DOHH2 (cell line): Measurements from ENCODE around the gene PTPRN2.

Experiments
- H3F3A ChIP-seq: fragments of 200-600 bp; sonication (generic), shearing (Covaris generic); 2 replicates; pipeline ENCODE4 v1.6.0; 2016; ENCODE audit warnings: antibody characterized with exemption, mild to moderate bottlenecking; ENCODE audit not compliant: control insufficient read depth, insufficient read depth
- H3K27ac ChIP-seq: fragments of 200-600 bp; sonication (generic); 2 replicates; pipeline ENCODE4 v1.5.1; 2014; ENCODE audit warnings: low read depth, mild to moderate bottlenecking, low read length, moderate library complexity
- H3K27me3 ChIP-seq: fragments of 200-600 bp; sonication (generic); 2 replicates; pipeline ENCODE4 v1.6.1; 2014; ENCODE audit warnings: mild to moderate bottlenecking, low read length, mixed read lengths; ENCODE audit not compliant: control insufficient read depth
- H3K36me3 ChIP-seq: fragments of 200-600 bp; sonication (generic); 2 replicates; pipeline ENCODE4 v1.6.1; 2014; ENCODE audit warnings: mild to moderate bottlenecking, low read length, moderate library complexity, mixed read lengths; ENCODE audit not compliant: control insufficient read depth
- H3K4me1 ChIP-seq: fragments of 200-600 bp; sonication (generic); 2 replicates; pipeline ENCODE4 v1.6.1; 2014; ENCODE audit warnings: mild to moderate bottlenecking, low read length, mixed read lengths; ENCODE audit not compliant: control insufficient read depth
- H3K4me2 ChIP-seq: fragments of 200-600 bp; sonication (generic); 2 replicates; pipeline ENCODE4 v1.6.0; 2014; ENCODE audit warnings: mild to moderate bottlenecking, low read length, moderate library complexity
- H3K4me3 ChIP-seq: fragments of 200-600 bp; sonication (generic); 2 replicates; pipeline ENCODE4 v1.5.1; 2014; ENCODE audit warnings: mild to moderate bottlenecking, low read length, mixed read lengths
- H3K79me2 ChIP-seq: fragments of 200-600 bp; sonication (generic); 2 replicates; pipeline ENCODE4 v1.6.1; 2014; ENCODE audit warnings: mild to moderate bottlenecking, low read length, mixed read lengths; ENCODE audit not compliant: control insufficient read depth
- H3K9me2 ChIP-seq: fragments of 200-600 bp; sonication (generic); replicated peaks from 2 replicates; pipeline ENCODE4 v1.6.1; 2014; ENCODE audit warnings: mild to moderate bottlenecking, low read length, mixed read lengths; ENCODE audit not compliant: control insufficient read depth
- H3K9me3 ChIP-seq: fragments of 200-600 bp; sonication (generic); 2 replicates; pipeline ENCODE4 v1.6.1; 2014; ENCODE audit warnings: antibody characterized with exemption, low read length, mixed read lengths; ENCODE audit not compliant: control insufficient read depth, insufficient read depth
- H4K20me1 ChIP-seq: fragments of 200-600 bp; sonication (generic); 2 replicates; pipeline ENCODE4 v1.6.0; 2014; ENCODE audit warnings: low read depth, mild to moderate bottlenecking, antibody characterized with exemption, low read length, moderate library complexity; ENCODE audit not compliant: control insufficient read depth, insufficient read depth
- EZH2phosphoT487 ChIP-seq: fragments of 200-600 bp; sonication (generic); IDR thresholded peaks from 2 replicates; pipeline ENCODE4 v1.6.1; 2017; ENCODE audit warnings: borderline replicate concordance, mild to moderate bottlenecking, antibody characterized with exemption, low read length, moderate library complexity, mixed read lengths
- TF ChIP-seq, protein P1 (sequence below): fragments of 200-600 bp; sonication (generic); IDR thresholded peaks from one replicate; pipeline ENCODE4 v1.5.1; 2014; ENCODE audit warnings: antibody characterized with exemption, mild to moderate bottlenecking, low read depth, low read length; ENCODE audit not compliant: poor library complexity, severe bottlenecking

PTPRN2 gene

GRCh38 chr7:157544980-157545680, 1042.5 kb downstream of the PTPRN2 start:
- no peaks in the 10 kb centered on the region for H3K27me3 ChIP-seq
- no peaks in the 10 kb centered on the region for H4K20me1 ChIP-seq
- 0 out of 2 replicates have a peak, but pooled peaks cover 6% of the 10 kb centered on the region for H3K9me3 ChIP-seq
- no peaks in the 10 kb centered on the region for H3K9me2 ChIP-seq
- H3K27ac ChIP-seq, result no peak overlapping the region
- no peak overlapping the region for H3K4me3 ChIP-seq
- no peaks in the 10 kb centered on the region for H3K79me2 ChIP-seq
- no peaks in the 10 kb centered on the region for H3K4me1 ChIP-seq
- H3K4me2 ChIP-seq, result no peak overlapping the region
- H3F3A ChIP-seq, result no peaks in the 10 kb centered on the region
- no peak for TF ChIP-seq EZH2phosphoT487
- TF ChIP-seq, protein P1, sequence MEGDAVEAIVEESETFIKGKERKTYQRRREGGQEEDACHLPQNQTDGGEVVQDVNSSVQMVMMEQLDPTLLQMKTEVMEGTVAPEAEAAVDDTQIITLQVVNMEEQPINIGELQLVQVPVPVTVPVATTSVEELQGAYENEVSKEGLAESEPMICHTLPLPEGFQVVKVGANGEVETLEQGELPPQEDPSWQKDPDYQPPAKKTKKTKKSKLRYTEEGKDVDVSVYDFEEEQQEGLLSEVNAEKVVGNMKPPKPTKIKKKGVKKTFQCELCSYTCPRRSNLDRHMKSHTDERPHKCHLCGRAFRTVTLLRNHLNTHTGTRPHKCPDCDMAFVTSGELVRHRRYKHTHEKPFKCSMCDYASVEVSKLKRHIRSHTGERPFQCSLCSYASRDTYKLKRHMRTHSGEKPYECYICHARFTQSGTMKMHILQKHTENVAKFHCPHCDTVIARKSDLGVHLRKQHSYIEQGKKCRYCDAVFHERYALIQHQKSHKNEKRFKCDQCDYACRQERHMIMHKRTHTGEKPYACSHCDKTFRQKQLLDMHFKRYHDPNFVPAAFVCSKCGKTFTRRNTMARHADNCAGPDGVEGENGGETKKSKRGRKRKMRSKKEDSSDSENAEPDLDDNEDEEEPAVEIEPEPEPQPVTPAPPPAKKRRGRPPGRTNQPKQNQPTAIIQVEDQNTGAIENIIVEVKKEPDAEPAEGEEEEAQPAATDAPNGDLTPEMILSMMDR, result no peak
- no peaks in the 10 kb centered on the region for H3K36me3 ChIP-seq

- no peaks in the 10 kb centered on the region for H4K20me1 ChIP-seq
- H3K4me2 ChIP-seq, result no peak overlapping the region
- no peak overlapping the region for H3K4me3 ChIP-seq
- H3K9me2 ChIP-seq, result no peaks in the 10 kb centered on the region
- no peaks in the 10 kb centered on the region for H3F3A ChIP-seq
- H3K27me3 ChIP-seq, result no peaks in the 10 kb centered on the region
- H3K9me3 ChIP-seq, result 0 out of 2 replicates have a peak, but pooled peaks cover 6% of the 10 kb centered on the region
- TF ChIP-seq, protein P1, result no peak
- TF ChIP-seq EZH2phosphoT487, result no peak
- no peaks in the 10 kb centered on the region for H3K4me1 ChIP-seq
- no peaks in the 10 kb centered on the region for H3K79me2 ChIP-seq
- H3K27ac ChIP-seq, result no peak overlapping the region
- H3K36me3 ChIP-seq, result no peaks in the 10 kb centered on the region
Observed at GRCh38 chr7:157544226-157544625, 1043.4 kb downstream of the PTPRN2 start.

- no peaks in the 10 kb centered on the region for H4K20me1 ChIP-seq
- TF ChIP-seq EZH2phosphoT487, result no peak
- TF ChIP-seq, protein P1, result no peak
- no peaks in the 10 kb centered on the region for H3K79me2 ChIP-seq
- H3K4me2 ChIP-seq, result no peak overlapping the region
- no peaks in the 10 kb centered on the region for H3F3A ChIP-seq
- H3K27ac ChIP-seq, result no peak overlapping the region
- no peak overlapping the region for H3K4me3 ChIP-seq
- H3K4me1 ChIP-seq, result no peaks in the 10 kb centered on the region
- H3K9me3 ChIP-seq, result 0 out of 2 replicates have a peak, but pooled peaks cover 6% of the 10 kb centered on the region
- H3K36me3 ChIP-seq, result no peaks in the 10 kb centered on the region
- no peaks in the 10 kb centered on the region for H3K27me3 ChIP-seq
- no peaks in the 10 kb centered on the region for H3K9me2 ChIP-seq
Observed at GRCh38 chr7:157543791-157544190, 1043.8 kb downstream of the PTPRN2 start.
